GM21619 (cell line): ENCODE measurements around the gene MCOLN2.
"Not testable (repeated sequence)": the region's sequence is repeated elsewhere in the genome, so short reads cannot be mapped to it uniquely, and the experiment has no call there.

Experiments used
- ATAC-seq: cut with Tn5 transposase; IDR thresholded peaks from one replicate; pipeline ENCODE4 v1.9.1; 2021; ENCODE audit not compliant: unreplicated experiment

MCOLN2 gene

DNA sequence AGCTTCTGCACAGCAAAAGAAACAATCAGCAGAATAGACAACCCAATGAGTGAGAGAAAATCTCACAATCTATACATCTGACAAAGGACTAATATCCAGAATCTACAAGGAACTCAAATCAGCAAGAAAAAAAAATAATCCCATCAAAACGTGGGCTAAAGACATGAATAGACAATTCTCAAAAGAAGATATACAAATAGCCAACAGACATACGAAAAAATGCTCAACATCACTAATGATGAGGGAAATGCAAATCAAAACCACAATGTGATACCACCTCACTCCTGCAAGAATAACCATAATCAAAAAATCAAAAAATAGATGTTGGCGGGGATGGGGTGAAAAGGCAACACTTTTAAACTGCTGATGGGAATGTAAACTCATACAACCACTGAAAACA is 10.4 kb downstream of the MCOLN2 start:
- not testable (repeated sequence) for ATAC-seq

DNA sequence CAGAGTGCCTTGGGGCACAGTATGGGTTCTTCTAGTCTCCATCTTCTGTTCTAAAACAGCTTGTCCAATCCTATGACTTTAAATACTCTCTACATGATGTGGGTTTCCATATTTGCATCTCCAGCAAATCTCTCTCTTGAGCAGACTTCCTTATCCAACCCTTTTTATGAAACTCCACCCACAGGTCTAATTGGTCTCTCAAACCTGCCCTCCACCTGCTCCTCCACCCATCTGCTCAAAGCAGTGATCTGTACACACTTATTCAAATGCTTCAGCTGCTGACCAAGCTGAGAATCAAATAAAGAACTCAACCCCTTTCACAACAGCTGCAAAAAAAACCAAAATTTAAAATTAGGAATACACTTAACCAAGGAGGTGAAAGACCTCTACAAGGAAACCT is 11.5 kb downstream of the MCOLN2 start:
- ATAC-seq, result peak; percentile 34

DNA sequence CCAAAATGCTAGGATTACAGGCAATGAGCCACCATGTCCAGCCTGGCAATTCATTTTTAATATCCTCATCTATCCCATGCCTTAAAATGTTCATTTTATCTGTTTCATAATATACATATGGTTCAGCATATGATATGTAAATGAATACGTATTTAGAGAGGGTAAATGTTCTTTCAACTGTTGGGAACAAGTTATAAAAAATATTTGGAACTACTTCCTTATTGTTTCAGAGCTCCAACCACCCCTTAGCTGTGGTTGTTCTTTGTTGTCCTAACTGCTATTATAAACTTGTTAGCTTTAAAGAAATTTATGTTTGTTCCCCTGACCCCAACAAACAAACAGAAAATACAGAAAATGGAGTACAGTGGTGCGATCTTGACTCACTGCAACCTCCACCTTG is 14.5 kb downstream of the MCOLN2 start:
- ATAC-seq, result no peak

DNA sequence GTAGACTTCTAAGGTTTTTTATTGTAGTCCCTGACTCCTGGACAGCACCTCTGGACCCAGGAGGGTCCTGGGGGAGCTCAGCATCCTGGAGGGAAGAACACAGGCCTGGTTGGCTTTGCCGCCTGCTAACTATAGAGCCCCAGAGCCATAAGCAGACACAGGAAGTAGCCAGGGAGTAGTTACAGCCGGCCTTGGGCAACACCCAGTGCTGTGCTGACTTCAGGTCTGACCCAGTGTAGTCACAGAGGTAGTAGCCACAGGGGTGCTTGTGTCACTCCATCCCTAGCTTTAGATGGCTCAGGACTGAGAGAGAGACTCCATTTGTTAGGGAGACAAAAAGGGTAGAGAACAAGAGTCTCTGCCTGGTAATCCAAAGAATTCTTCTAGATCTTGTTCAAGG is 21.9 kb downstream of the MCOLN2 start:
- ATAC-seq, result peak; percentile 31

DNA sequence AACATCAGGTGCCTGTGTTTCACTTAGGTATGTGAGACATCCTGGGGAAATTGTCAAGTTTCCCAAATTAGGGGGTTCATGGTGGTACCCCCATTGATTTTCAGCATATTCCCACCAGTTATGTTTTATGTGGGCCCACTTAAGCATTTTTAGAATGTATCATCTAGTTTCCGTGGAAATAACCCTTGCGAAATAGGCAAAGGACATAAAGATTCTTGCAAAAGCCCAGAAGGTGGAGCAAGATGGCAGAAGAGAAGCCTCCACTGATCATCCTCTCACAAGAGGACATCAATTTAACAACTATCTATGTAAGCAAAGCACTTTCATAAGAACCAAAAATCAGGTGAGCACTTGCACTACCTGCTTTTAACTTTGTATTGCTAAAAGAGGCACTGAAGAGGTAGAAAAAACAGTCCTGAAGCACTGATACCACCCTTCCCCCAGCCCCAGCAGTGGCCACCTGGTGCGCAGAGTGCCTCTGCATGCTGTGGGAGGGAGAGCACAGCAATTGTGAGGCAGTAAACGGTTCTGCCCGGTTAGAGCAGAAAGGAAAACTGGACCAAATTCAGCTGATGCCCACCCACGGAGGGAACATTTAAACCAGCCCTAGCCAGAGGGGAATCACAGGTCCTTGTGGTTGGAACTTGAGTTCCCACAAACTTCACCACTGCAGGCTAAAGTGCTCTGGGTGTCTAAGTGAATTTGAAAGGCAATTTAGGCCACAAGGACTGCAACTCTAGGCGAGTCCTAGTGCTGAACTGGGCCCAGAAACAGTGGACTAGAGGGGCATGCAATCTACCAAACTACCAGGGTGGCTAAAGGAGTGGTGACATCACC is 23.2 kb downstream of the MCOLN2 start:
- peak; percentile 30 for ATAC-seq

DNA sequence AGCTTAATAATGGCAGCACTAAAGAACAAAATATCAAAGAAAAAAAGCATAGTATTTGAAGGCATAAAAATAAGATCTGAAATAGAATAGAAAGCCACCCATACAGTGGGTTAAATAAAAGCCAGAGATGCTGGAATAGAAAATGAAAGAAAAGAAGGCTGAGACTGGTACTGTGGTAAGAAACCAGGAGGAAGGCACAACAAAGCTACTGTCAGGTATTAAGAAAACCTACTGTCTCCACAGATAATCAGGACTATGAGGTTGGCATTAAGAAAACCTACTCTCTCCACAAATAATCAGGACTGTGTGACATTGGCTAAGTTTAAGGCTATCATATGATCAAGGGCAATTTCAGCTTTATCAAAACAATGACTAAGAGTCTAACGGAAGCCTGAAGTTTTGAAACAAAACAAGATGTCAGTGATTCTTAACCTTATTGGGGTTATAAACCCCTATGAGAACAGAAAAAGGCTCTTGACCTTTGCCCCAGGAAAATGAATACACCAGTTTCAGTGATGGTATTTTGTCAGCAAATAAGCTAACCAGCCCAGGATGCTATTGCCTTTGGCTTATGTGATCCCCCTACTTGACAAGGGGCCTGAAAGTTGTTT is 24.4 kb downstream of the MCOLN2 start:
- peak; percentile 37 for ATAC-seq

DNA sequence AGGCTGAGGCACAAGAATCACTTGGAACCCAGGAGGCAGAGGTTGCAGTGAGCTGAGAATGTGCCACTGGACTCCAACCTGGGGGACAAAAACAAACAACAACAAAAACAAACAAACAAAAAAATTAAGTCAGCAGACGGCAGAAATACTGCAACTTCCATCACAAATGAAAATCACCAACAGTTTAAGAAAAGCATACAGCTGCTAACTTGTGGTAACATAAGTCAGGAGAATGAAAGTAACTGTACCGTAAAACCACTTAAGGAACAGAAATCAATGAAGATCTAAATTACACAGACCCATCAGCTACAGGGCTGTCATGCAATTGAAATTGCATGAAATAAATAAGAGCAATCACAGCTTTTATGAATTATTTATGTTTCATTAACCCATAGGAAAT is 25.0 kb downstream of the MCOLN2 start:
- peak; percentile 48 for ATAC-seq

DNA sequence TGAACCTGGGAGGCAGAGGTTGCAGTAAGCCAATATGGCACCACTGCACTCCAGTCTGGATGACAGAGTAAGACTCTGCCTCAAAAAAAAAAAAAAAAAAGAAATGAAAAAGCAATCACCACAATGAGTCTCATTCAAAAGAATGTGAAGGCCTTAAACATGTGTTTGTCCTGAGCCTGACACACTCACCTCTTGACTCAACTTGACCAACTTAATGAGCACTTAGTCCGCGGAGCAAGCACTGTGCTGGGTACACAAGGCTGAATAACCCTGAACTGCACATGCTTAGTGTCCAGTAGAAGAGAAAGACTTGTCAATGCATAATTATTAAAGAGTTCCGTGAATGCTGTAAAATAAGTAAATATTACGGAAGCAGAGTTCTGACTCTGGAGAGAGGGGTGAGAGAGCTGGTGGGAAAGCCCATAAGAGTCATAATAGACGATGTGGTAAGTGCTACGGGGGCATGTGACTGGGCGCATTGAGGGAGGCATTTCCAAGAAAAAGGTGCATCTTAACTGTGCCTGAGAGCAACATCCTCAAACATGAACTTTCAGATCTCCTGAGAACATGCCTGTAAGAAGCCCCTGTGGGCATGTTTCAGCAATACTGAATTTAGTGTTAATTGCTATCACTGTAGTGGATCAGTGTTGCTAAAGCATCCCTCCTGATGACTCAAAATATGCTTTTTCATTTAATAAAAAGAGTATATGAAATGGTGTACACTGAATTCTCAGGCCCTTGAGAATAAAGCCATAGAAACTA is 27.2 kb downstream of the MCOLN2 start:
- peak; percentile 32 for ATAC-seq

DNA sequence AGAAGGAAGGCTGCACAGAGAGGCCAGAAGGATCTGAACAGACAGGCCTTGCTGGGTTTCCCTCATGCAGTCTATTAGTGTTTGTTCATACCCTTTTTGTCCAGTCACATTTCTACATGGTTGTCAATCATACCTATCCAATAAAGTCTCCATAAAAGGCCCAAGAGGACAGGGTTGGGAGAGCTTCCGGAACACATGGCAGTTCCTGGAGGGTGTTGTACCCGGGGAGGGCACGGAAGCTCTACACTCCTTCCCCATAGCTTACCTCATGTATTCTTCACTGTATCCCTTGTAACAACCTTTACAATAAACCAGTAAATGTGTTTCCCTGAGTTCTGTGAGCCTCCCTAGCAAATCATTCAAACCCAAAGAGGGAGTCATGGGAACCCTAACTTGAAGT is 28.0 kb downstream of the MCOLN2 start:
- ATAC-seq, result no peak

DNA sequence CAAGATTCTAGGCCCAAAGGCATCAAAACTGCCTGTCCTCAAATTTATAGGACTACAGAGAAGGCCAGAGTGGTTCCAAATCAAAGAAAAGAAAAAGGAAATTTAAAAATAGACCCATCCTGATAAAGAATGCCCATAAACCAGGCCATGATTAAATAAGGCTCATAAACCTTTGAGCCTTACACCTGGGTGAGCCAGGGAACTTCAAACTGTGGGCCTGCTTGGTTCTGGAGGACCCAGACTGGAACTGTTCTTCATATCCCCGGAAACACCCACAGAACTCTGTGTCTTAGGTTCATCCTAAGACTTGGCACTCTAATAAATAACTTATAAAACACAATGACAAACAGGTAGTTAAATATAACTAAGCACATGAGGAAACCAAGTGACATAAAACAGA is 28.8 kb downstream of the MCOLN2 start:
- no peak for ATAC-seq

DNA sequence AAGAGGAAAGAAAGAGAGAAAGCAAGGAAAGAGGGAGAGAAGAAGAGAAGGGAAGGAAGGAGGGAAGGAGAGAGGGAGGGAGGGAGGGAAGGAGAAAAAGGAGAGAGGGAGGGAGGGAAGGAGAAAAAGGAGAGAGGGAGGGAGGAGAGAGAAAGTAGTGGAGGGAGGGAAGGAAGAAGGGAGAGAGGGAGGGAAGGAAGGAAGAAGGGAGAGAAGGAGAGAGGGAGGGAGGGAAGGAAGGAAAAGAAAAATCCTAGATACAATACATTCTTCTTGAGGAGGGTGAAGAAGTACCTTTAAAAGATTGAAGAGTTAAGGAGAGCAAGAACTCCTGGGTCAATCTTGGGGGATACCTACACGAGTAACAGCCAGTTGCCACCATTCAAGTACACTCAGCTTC is 29.2 kb downstream of the MCOLN2 start:
- ATAC-seq, result no peak

DNA sequence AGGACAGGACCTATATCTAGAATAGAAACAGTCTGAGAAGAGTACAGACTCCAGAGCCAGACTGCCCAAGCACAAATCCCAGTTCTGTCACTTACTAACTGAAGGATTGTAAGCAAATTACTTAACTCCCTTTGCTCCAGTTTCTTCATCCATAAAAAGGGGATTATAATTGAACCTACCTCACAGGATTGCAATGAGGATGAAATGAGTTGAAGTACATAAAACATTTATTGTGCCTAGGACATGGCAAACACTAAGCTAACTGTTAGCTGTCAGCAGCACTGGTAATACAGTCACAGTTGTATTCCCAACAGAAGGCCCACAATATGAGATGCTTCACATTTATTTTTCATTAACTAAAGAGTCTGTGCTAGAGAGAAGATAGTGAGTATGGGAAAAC is 33.9 kb downstream of the MCOLN2 start:
- ATAC-seq, result no peak

DNA sequence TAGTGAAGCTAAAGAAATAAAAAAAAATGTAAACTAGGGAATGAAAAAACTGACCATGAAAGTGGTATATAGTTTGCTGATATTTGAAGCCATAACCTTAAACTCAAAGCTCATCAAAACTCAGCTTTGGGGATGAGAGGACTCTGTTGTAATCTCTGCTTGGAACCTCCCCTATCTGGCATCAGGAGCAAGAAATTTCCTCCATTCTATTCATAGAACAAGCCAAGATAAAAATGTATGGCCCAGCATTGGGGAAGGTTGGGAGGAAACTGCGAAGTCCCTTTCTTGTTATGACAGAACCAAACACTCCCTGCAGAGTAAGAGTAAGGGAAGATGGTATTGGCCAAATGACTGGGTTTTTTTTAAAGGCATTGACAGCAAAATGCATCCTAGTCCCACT is 35.6 kb downstream of the MCOLN2 start:
- ATAC-seq, result no peak

DNA sequence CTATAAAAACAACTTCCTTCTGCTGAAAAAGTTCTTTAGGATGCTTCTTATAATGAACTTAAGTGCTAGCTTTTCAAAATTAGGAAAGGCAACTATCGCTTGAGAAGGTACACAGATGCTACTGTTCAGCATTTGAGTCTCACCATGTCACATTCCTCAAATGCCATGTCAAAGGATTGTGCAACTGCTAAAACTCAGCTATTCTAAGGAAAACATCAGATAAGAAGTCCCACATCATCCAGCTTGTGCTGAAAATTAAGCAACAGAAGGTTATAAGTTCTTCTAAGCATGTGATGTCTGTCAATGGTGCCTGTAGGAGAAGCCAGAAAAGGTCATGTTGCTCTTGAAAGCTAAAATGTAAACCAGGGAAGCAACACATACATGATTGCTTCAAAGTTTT is 36.5 kb downstream of the MCOLN2 start:
- no peak for ATAC-seq

DNA sequence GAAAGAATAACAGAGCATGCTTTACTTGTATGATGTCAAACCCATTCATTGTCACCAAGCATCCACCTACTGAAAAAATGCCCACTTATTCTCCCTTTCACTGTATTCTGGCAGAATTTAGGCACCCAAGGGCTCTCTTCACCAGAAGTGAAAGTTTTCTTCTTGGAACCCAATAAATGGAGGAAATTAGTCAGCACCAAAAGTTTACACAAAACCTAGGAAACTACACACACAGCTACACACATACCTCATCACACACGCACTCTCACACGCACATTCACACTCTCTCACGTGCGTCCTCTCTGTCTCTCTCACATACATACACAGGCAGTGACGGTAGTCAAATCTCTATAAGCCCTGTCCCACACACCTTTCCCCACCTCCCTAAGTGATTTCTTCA is 37.6 kb downstream of the MCOLN2 start:
- ATAC-seq, result peak; percentile 68

DNA sequence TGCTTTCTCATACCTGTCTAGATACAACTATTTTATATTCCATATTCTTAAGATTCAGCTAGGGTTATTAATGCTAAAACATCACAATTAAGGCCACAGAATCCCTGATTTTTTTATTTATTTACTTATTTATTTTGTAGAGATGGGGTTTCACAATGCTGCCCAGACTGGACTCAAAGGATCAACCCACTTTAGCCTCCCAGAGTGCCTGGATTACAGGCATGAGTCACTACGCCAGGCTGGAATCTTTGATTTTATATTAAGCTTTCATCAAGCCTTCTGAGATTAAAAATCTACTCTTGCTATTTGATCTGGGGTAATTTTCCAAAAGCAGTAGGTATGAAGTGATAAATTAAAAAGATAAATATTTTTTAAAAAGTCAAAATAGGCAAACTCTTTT is 38.9 kb downstream of the MCOLN2 start:
- ATAC-seq, result no peak

DNA sequence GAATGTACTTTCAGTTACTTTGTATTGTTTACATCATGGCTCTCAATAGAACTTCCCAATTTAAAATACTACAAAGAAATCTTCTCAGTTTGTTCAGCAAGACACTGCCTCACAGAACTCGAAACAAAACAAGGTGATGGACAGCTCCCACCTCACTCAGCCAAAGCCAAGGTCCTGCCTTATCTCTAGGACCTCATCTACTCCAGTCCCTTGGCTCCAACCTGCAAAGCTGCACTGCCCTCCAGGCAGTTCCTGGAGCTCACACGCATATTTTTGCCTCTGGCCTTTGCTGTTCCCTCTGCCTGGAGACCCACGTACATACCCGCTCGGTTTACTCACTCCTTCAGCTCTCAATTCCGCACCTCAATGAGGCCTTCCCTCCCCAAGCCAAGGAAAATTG is 40.3 kb downstream of the MCOLN2 start:
- ATAC-seq, result no peak

DNA sequence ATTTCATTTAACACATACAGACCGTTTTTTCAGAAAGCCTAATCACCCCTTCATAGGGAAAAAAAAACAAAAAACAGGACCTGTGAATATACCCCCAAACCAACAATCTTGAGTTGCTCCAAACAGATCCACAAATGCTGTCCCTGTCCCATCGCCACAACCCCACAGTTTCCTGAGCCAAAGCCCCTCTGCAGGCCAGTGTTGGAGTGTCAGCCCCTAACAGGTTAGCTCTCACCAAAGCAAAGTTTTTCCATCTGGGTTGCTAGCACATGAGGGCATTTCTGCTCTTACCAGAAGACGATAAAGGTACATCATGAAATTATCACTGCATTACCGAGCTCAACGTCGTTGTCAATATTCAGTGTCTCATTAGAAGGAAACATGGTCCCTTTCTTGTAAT is 40.8 kb downstream of the MCOLN2 start:
- no peak for ATAC-seq

DNA sequence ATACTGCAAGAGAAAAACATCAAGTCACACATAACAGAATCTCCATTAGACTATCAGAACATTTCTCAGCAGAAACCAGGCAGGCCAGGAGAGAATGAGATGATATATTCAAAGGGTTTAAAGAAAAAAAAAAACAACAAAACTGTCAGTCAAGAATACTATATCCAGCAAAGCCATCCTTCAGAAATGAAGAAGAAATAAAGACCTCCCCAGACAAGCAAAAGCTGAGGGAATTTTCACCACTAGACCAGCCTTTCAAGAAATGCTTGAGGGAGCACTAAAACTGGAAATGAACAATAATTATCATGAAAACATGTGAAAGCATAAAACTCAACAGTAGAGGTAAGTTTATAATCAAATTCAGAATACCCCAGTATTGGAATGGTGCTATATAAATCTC is 47.2 kb downstream of the MCOLN2 start:
- no peak for ATAC-seq

DNA sequence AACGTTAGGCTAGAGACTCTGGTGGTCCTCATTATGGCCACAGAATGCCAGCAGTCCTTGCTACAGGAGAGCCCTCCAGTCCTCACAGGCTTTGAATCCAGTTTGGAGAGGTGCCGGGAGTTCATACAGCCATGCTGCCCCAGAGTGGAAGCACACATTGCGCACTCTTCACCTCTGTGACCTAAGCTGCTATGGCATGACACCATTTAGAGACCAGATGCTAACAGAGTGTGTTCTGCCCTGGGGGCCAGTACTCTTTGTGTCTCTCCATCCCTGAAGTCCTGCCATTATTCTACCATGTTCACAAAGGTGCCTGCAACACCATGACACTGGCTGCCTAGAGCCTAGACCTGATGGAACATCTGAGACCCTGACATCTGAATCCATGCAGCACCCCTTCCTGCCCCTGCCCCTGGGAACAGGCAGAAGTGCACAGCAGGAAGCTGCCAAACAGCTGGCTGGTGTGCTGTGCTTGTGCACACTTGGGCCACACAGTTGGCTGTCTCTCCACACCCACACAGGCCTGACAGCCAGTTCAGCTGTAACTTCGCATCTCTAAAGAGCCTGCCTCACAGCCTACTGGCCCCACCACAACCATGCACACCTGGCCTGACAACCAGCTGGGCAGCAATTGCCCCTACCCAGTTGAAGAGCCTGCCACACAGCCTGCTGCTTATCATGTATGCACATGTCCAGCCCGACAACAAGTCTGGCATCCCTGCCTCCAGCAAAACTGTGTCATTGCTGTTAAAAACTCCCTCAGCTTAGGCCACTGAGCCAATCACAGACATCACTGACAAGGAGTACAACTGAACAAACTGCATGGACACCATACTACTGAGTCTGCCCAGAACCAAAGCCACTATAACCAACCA is 49.1 kb downstream of the MCOLN2 start:
- no peak for ATAC-seq

DNA sequence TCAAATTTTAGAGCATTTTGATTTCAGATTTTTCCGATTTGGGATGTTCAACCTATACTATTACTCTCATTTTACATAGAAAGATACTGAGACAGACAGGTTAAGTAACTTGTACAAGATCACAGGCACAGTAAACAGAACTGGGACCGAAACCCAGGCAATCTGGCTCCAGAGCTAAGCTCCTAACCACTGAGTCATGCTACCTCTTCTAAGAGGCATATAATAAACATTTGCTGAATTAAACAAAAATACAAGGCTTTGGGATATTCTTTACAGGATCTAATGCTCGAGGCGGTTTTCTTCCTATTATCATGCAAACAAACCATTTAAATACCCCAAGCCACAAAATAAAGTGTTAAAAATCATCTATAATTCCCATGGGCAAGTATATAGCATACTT is 50.3 kb downstream of the MCOLN2 start:
- no peak for ATAC-seq
